Stimulated activated naive CD8-positive, alpha-beta T cell treated with anti-CD3 and anti-CD28 coated beads, Interleukin-15, Interleukin-2, amounts not matched to agents 100 U/mL and 50 U/mL, for 24 hours (primary cell): Measurements from ENCODE around the gene LRP5.
"Not testable (repeated sequence)": the region's sequence is repeated elsewhere in the genome, so short reads cannot be mapped to it uniquely, and the experiment has no call there.

Experiments used
- ATAC-seq: fragments of 150-1000 bp; cut with Tn5 transposase; one replicate; pipeline ENCODE4 v1.10.0; 2021
- DNase-seq: peaks from one replicate; pipeline ENCODE4 v3.0.0; 2021

Gene LRP5

DNA sequence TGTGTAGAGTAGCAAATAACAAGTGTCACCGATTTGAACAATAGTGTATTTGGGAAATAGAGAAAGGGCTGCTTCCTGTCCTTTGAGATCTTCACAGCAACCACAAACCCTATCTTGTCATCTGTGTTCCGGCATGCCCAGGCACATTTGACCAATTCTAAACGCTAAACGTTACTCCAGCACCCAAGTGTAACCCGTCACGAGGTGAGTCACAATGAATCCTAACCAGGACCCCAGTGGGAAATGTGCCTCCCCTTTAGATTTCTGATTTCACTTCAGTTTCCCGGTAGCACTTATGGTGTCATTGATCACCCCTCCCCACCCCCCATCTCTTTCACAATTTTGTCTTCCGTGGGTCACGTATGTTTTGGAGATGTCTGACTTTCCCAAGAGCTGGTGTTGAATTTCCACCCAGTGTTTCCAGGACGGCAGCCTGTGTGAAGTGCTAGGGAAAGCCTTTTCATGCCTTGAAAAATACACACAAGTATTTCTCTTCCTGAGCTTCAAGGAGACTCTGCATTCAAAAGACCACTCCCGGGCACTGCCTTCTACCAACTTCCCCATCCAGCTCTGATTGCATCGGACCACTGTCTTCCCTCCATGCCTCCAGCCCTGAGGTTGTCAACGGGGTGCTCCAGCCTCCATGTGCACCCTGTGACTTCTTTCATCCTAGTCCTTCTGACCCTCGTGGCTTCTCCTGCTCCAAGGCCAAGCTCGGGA is 30.1 kb upstream of the LRP5 start:
- ATAC-seq (peak; percentile 98), DNase-seq (peak; percentile 57)

DNA sequence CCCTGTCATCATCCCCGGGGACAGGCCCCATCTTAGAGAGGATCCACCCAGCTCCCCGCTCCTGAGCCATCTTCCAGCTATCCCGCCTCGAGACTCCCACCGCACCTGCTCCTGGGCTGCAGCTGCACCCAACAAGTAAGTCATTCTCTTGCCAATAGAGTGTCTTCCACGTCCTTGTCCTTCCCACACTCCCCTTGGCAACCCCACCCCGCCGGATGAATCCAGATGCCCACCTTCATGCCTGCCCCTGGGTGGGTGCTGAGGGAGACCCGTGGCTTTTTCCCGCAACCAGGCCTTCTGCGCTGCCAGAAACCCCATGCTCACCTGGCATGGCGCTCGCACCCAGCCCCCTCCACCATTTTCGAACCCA is 29.5 kb upstream of the LRP5 start:
- ATAC-seq (no peak), DNase-seq (no peak)

DNA sequence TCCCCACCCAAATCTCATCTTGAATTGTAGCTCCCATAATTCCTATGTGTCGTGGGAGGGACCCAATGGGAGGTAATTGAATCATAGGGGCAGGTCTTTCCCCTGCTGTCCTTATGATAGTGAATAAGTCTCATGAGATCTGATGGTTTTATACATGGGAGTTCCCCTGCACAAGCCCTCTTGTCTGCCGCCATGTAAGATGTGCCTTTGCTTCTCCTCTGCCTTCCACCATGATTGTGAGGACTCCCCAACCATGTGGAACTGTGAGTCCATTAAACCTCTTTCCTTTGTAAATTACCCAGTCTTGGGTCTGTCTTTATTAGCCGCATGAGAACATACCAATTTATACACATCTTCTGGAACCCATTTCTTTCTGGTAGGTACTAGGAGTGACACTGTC is 27.8 kb upstream of the LRP5 start:
- not testable (repeated sequence) for ATAC-seq, DNase-seq

DNA sequence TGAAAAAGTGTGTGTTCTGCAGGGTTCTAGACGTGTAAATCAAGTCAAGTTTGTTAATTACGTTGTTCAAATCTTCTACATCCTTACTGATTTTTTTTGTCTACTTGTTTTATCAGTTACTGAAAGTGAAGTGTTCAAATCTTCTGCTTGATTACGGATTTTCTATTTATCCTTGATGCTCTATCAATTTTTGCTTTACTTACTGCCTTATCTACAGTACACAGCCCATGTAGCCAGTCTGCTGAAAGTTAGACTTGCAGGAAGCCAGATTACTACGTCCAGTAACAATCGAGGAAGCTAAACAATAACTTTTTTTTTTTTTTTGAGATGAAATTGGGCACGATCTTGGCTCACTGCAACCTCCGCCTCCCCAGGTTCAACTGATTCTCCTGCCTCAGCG is 25.0 kb upstream of the LRP5 start:
- no peak for DNase-seq
- ATAC-seq: no peak

DNA sequence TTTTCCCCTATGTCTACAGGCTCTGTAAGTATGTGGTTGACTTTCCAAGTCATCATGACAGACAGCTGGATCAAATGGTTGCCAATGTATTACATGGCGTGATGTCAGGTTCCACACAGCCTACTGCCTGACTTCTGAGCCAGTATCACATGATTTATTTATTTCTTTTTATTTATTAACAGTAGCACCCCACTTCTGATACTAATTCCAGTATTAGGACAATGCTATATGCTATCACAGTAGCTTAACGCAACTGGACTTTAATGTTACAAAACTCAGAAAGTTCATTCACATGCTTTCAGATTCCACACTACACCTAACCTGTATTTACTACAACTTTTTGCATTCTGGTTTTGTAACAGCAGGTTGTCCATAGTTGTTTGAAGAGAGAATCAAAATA is 22.9 kb upstream of the LRP5 start:
- no peak for DNase-seq
- ATAC-seq: no peak

DNA sequence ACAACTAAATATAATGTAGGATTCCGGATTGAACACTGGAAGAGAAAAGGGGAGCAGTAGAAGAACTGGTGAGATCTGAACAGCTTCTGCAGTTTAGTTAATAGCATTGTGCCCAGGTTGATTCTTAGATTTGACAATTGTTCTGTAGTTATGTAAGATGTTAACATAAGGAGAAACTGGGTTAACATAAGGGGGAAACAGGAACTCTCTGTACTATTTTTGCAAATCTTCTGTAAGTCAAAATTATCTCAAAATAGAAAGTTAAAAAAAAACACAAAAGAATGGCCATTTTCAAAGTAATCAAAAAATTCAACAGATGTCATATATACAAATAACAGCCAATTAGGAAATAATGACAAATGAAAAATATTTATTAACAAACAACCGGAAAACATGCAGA is 18.7 kb upstream of the LRP5 start:
- DNase-seq: no peak
- no peak for ATAC-seq

DNA sequence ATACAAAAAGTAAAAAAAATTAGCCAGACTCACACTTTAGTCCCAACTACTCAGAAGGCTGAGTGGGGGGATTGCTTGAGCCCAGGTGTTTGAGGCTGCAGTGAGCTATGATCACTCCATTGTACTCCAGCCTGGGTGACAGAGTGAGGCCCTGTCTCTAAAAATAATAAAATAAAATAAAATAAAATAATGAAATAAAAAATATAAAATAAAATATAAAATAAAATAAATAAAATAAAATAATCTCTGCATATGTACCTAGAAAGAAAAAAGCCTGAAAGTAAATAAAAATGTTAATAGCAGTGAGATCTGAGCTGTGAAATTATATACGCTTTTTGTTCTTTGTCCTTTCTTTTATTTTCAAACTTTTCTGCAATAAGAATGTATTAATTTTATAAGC is 17.1 kb upstream of the LRP5 start:
- ATAC-seq (no peak), DNase-seq (no peak)

DNA sequence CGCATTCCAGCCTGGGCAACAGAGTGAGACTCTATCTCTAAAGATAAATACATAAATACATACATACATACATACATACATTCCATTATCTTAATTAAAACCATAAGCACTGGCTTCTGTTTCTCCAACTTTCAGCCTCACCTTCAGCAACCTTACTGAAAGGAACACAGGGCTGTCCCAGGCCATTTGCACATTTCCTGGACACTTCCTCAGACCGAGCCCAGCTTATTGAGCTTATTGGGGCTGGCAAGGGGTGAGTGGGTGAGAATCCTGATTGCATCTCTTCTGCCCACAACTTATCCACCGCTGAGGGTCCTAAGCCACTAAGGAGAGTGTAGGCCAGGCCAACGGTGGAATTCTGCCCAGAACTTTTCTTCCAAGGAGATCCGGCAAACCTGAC is 16.5 kb upstream of the LRP5 start:
- no peak for DNase-seq
- ATAC-seq: no peak

DNA sequence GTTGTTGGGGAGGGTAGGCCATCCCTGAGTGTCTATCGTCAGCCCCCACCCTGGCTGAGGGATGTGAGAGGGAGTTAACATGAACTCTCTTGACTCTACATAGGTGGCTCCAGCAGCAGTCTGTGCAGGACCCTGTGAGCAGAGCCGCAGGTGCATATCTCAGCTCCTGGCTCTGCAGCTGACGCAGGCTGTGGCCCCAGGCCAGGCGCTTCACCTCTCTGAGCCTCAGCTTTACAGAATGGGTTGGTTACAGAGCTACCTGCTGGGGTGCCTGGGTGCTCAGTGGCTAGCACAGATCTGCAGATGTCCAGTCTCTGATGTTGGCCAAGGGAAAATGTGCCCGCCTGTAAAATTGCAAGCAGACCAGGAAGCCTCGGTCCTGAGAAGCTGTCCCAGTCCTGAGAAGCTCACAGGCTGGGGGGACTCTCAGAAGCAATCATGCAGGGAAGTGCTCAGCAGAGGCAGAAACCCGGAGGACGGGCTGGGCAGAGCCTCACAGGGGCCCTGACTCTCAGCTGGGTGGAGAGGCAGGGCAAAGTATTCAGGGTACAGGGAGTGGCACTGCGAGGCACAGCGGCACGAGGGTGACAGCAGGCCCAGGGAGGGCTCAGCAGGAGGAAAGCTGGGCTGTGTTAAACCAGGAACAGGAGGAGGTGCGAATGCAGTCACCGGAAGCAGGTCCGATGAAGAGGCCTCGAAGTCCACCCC is 15.9 kb upstream of the LRP5 start:
- ATAC-seq: no peak
- no peak for DNase-seq

DNA sequence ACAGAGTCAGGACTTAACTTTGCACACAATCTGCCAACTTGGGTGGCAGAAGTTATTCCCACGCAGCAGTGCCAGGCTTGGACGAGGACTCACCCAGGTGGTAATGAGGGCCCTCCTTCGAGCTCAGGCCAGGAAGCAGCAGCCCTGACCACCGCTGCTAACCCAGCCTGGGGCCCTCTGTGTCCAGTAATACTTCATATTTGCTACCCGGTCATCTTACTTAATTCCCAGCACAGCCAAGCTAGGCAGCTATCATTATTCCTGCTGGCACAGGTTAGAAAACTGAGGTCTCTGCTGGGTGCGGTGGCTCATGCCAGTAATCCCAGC is 15.4 kb upstream of the LRP5 start:
- ATAC-seq: no peak
- DNase-seq: no peak

DNA sequence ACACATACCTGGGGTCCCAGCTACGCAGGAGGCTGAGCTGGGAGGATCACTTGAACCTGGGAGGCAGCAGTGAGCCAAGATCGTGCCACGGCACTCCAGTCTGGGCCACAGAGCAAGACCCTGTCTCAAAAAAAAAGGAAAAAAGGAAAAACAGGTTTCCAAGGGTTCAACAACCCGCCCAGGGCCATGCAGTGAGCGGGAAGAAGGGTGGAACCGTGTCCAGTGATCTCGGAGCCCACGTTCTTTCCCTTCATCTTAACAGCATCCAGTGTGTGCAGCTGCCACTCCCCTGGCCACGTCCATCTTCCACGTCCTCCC is 14.9 kb upstream of the LRP5 start:
- no peak for ATAC-seq
- no peak for DNase-seq

DNA sequence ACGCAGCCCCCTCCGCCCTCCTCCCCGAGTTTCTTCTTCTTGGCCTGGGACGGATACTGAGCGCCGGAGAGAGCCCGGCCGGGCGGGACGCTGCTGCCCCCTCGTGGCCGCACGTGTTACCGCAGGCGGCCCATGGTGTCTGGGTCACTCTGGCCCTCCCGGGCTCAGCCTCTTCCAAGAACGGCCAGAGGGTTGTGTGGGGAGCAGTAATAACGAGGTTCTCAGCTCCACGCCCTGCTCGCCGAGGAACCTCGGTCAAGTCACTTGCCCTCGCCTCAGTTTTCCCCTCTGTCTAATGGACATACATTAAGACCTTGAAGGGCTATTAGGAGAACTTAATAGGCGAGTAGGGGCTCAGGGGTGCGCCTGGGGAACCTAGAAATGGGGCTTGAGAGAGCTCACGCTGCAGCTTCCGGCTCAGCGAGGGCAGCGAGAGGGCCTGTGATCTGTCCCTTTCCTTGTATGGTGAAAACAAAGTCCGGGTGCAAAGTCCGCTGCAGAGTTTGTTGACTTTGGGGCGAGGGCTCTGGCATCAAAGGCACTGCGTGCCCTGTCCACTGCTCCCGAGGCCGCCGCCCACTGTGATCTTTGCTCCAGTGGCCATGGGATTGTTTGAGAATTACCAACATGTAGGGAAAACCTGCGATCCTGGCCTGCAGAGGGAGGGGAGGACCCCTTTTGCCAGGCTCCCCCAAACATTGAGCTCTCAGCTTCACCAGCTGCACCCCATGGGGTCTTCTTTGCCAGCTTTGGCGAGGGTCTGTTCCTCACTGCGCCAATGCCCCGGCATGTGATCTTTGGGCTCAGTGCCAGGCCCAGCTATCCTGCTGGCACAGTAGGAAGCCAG is 14.4 kb upstream of the LRP5 start:
- ATAC-seq: peak; percentile 94
- peak; percentile 82 for DNase-seq

DNA sequence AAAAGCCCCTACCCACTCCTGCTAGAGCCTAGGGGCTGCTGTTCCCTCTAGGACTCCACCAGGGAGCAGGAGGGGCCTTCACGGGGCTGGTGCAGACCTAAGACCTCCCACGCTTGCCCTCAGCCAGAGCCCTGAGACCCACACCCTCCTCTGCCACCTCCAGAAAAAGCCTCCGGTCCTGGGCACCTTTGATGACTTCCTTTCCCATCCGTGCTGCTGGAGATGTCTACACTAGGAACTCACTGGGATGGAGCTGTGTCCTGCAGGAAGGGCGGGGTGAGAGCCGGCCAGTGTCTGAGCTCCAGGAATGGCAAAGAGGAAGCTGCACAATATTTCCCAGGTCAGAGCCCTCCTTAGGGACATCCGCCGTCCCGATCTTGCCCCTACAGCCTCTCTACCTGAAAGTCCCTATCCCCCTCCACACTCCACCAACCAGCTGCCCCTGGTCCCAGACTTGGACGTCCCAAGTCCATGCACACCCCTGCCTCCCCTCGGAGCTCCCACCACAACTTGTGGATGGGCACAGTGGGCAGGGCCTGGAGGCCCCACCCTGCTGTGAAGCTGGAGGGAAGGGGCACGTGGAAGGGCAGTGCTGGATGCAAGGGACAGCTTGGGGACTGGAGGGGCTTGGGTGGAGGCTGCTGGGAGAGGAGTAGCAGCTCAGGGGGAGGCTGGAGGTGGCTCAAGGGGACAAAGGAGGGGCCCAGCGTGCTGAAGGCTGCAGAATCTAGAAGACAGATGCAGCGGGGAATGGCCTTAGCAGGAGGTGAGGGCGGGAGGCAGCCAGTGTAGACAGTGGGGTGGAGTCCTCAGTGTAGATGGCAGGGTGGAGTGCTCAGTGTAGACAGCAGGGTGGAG is 13.5 kb upstream of the LRP5 start:
- DNase-seq (no peak), ATAC-seq (no peak)

DNA sequence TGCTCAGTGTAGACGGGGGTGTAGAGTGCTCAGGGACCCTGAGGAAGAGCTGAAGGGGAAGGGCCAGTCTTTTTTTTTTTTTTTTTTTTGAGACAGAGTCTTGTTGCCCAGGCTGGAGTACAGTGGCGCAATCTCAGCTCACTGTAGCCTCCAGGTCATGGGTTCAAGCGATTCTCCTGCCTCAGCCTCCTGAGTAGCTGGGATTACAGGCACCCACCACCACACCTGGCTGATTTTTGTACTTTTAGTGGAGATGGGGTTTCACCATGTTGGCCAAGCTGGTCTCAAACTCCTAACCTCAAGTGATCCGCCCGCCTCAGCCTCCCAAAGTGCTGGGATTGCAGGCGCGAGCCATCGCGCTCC is 12.9 kb upstream of the LRP5 start:
- DNase-seq, ATAC-seq: not testable (repeated sequence)

DNA sequence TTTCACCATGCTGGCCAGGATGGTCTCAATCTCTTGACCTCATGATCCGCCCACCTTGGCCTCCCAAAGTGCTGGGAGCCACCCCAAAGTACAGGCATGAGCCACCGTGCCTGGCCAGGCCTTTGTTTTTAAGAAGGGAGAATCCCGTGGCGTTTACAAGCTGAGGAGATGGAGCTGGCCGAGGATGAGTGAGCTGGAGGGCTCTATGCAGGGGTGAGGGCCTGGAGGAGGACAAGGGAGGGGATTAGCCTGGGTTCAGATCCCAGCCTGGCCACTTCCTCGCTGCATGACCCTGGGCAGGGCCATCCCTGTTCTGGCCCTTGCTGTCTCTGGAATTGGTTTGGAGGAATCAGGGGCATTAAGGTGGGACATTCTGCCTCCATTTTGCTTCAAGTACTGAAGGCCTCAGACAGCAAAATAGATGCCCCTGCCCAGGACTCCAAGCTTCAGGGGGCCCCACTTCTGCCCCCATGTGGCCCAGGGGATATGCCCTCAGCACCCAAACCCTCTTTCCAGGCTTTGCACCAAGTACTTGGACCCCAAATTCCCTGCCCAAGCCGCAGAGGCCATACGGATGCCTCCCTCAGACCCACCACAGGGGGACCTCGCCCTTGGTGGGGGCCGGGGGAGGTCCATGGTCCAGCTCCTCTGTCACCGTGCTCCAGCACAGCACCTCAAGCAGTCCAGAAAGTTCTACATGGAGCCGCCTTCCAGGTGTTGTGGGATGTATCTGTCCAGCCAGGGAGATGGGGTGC is 12.1 kb upstream of the LRP5 start:
- no peak for DNase-seq
- no peak for ATAC-seq

DNA sequence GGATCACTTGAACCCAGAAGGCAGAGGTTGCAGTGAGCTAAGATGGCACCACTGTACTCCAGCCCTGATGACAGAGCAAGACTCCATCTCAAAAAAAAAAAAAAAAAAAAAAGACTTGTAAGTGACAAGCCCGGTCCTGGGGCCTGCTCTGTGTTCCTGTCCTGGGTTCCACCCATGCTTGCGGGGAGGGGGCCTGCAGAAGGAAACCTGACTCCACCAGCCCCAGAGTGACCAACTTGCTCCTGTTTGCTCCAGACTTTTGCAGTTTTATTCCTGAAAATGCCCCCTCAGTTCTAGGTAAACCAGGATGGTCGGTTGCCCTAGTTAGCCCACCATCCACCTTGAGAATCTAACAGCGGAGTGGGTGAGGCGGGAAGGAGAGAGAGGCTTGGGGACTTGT is 10.1 kb upstream of the LRP5 start:
- ATAC-seq: no peak
- no peak for DNase-seq

DNA sequence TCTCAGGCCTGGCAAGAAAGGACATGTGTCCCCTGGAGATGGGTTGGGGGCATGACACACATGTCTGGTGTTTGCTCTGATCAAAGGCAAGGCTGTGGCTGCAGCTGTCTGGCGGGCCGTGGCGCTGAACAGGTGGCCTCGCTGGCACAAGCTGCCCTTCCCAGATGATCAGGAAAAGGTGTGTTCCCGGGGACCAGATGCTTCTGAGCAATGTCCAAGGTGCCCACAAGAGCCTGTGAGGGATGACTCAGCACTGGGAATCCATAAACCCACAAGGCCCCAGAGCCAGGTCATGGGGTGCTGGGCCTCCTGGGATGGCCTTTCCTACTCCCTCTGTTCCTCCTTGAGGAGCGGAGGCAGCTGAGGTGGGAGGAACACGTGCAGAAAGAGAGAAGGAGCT is 9.7 kb upstream of the LRP5 start:
- DNase-seq (no peak), ATAC-seq (no peak)

DNA sequence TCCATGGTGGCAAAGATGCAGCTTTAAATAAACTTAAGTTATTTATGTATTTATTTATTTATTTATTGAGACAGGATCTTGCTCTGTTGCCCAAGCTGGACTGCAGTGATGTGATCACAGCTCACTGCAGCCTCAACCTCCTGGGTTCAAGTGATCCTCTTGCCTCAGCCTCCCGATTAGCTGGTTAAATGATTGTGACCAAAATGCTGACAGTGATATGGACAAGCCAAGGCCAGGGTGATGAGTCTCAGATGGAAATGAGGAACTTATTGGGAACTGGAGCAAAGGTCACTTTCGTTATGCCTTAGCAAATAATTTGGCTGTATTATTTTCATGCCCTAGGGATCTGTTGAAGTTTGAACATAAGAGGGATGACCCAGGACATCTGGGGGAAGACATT is 9.3 kb upstream of the LRP5 start:
- DNase-seq (no peak), ATAC-seq (no peak)

DNA sequence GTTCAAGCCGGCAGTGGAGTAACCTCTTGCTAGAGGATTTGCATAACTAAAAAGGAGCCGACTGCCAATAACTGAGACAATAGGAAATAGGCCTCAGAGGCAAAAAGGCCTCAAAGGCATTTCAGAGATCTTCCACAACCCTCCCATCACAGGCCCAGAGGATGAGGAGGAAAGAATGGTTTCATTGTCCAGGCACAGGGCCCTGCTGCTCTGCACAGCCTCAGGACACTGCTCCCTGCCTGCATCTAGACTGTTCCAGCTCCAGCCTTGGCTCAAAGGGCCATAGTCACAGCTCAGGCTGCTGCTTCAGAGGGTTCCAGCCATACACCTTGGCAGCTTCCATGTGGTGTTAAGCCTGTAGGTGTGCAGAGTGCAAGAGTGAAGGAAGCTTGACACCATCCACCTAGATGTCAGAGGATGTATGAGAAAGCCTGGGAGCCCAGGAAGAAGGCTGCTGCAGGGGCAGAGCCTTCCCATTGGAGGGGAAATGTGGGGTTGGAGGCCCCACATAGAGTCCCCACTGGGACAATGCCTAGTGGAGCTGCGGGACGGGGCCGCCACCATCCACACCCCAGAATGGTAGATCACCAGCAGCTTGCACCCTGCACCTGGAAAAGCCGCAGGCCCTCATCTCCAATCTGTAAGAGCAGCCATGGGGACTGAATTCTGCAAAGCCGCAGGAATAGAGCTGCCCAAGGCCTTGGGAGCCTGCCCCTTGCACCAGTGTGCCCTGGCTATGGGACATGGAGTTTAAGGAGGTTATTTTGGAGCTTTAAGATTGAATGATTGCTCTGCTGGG is 8.2 kb upstream of the LRP5 start:
- no peak for DNase-seq
- ATAC-seq: no peak

DNA sequence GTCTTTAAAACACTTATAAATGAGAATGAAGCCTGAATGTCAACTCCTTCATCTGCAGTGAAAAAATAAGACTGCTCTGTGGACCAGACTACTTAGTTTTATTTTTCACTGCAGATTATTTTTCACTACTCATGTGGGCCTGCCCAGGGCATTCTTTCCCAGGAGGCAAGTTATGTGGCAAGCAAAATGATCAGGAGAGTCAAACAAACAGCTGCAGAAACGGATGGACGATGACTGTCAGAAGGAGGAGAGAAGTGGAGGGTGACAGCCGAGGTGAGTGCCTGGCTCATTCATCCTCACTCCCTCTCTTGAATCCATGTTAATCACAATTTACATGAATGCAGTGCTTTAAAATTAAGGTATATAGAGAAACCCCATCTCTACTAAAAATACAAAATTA is 5.8 kb upstream of the LRP5 start:
- DNase-seq: no peak
- ATAC-seq: no peak

DNA sequence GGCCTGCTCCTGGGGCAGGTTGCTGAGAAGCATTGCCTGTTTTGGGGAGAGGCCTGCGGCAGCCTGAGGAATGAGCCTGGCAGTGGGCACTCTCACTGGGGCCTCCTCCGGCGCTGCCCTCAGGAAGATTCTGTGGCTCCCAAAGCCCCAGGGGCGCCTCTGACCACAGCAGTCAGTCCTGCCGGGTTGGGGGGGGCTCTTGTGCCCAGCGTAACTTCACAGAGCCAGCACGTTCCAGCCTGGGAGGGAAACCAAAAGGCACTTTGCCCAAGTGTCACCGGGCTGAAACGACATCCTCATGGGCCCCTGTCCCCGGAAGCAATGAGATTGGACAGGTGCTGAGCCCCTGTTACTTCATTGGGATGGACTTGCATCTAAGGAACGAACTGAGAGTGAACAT is 4.3 kb upstream of the LRP5 start:
- ATAC-seq (no peak), DNase-seq (no peak)
